NCI-H69 (cell line): ENCODE data around the gene OR10G7.
"Not testable (repeated sequence)": the region's sequence is repeated elsewhere in the genome, so short reads cannot be mapped to it uniquely, and the experiment has no call there.

Experiments used
- DNase-seq: peaks from one replicate; lab custom pipeline; 2025; lab: John Stamatoyannopoulos, UW

OR10G7 gene

GRCh38 chr11:124039557-124039956, 1.6 kb downstream of the OR10G7 start:
- no peak for DNase-seq

GRCh38 chr11:124036666-124037065, 4.5 kb downstream of the OR10G7 start:
- no peak for DNase-seq

- no peak for DNase-seq
These were observed 14.6 kb downstream of the OR10G7 start, which contains the start of gene OR10G8 for GRCh38 chr11:124026498-124026897. Gene OR10G8, plus strand, starts transcription at chr11:124026798. Its CDS starts 2,825 bp downstream, at chr11:124029623.

- not testable (repeated sequence) for DNase-seq
These were observed 25.3 kb downstream of the OR10G7 start for GRCh38 chr11:124015837-124016236.

GRCh38 chr11:124012697-124013096, 28.4 kb downstream of the OR10G7 start, which contains the start of gene OR10G4:
Gene OR10G4, plus strand, starts transcription at chr11:124012997. Its CDS starts 2,578 bp downstream, at chr11:124015575.
- no peak for DNase-seq

GRCh38 chr11:123995119-123995518, 46.0 kb downstream of the OR10G7 start, which contains the start of gene OR10G6:
Gene OR10G6, minus strand, starts transcription at chr11:123995161. Its CDS starts 0 bp downstream, at chr11:123995161.
- no peak for DNase-seq
